CMK (cell line): ENCODE measurements around the gene SLC17A7.

Source experiments
- DNase-seq: peaks from one replicate; pipeline ENCODE4 v3.0.0-alpha.2; 2010; ENCODE audit warnings: low read depth

Gene SLC17A7

GRCh38 chr19:49427855-49428546, 13.3 kb downstream of the SLC17A7 start:
- DNase-seq, result no peak

GRCh38 chr19:49427339-49427738, 14.0 kb downstream of the SLC17A7 start:
- DNase-seq, result no peak

GRCh38 chr19:49425922-49426592, 15.3 kb downstream of the SLC17A7 start:
- DNase-seq, result no peak

GRCh38 chr19:49425178-49425577, 16.1 kb downstream of the SLC17A7 start, which contains the start of gene GFY:
TSS of gene GFY (plus strand) at chr19:49425388. CDS start at chr19:49426431, 1,043 bp downstream.
- DNase-seq, result no peak

- DNase-seq, result no peak
Measured at GRCh38 chr19:49423985-49424303, 17.4 kb downstream of the SLC17A7 start.

GRCh38 chr19:49423071-49423984, 18.0 kb downstream of the SLC17A7 start, which contains the start of gene PTH2:
TSS of gene PTH2 (minus strand) at chr19:49423441. CDS start at chr19:49423339, 102 bp downstream.
- DNase-seq, result no peak

GRCh38 chr19:49422407-49423070, 18.8 kb downstream of the SLC17A7 start:
- DNase-seq, result no peak

GRCh38 chr19:49421878-49422202, 19.5 kb downstream of the SLC17A7 start:
- DNase-seq, result no peak

GRCh38 chr19:49421039-49421877, 20.1 kb downstream of the SLC17A7 start:
- DNase-seq, result no peak

- no peak for DNase-seq
Measured at GRCh38 chr19:49420227-49420626, 21.1 kb downstream of the SLC17A7 start.

GRCh38 chr19:49419173-49419572, 22.2 kb downstream of the SLC17A7 start:
- DNase-seq, result no peak

GRCh38 chr19:49418511-49418910, 22.8 kb downstream of the SLC17A7 start:
- no peak for DNase-seq

- no peak for DNase-seq
Measured at GRCh38 chr19:49417088-49417487, 24.2 kb downstream of the SLC17A7 start.

- no peak for DNase-seq
Measured at GRCh38 chr19:49415810-49416200, 25.5 kb downstream of the SLC17A7 start.

GRCh38 chr19:49415102-49415809, 26.1 kb downstream of the SLC17A7 start:
- no peak for DNase-seq

GRCh38 chr19:49414256-49414655, 27.1 kb downstream of the SLC17A7 start:
- no peak for DNase-seq

GRCh38 chr19:49413348-49413747, 28.0 kb downstream of the SLC17A7 start:
- DNase-seq, result no peak

GRCh38 chr19:49411681-49412326, 29.5 kb downstream of the SLC17A7 start:
- no peak for DNase-seq

GRCh38 chr19:49409441-49410029, 31.8 kb downstream of the SLC17A7 start:
- no peak for DNase-seq
